ENCODE results near the gene TMEM161A. TPM values are rescaled to one million over a fixed set of nuclear protein-coding genes. Genes with fewer than 3 reads are reported as not detected.

TMEM161A gene
- total and polyA plus RNA-seq, 2 experiments from 2014 or later = 38.9 to 59.5 TPM

GRCh38 chr19:19120308-19121231 lies 17.7 kb downstream of the TMEM161A start:
- TF ChIP-seq CREB1 (CRISPR knock-in tag; IDR thresholded peaks at IDR 0.05; ENCODE audit: low read depth) (0 out of 2 replicates have a peak, but pooled peaks have one; percentile 10), POLR2AphosphoS5 (IDR thresholded peaks at IDR 0.05; ENCODE audit: low read depth) (peak; percentile 63; the same call in 1 of the 2 replicates), JUNB (IDR thresholded peaks at IDR 0.05; ENCODE audit: unreplicated experiment) (no peak), CTCF (conservative IDR thresholded peaks at IDR 0.05; ENCODE audit: low read depth in 2 of 2) (peak in 1 of 2 experiments; percentile 57; a peak in 3 of 4 replicates), ETS1 (IDR thresholded peaks at IDR 0.05) (peak; percentile 51)
- TF ChIP-seq, protein P1, sequence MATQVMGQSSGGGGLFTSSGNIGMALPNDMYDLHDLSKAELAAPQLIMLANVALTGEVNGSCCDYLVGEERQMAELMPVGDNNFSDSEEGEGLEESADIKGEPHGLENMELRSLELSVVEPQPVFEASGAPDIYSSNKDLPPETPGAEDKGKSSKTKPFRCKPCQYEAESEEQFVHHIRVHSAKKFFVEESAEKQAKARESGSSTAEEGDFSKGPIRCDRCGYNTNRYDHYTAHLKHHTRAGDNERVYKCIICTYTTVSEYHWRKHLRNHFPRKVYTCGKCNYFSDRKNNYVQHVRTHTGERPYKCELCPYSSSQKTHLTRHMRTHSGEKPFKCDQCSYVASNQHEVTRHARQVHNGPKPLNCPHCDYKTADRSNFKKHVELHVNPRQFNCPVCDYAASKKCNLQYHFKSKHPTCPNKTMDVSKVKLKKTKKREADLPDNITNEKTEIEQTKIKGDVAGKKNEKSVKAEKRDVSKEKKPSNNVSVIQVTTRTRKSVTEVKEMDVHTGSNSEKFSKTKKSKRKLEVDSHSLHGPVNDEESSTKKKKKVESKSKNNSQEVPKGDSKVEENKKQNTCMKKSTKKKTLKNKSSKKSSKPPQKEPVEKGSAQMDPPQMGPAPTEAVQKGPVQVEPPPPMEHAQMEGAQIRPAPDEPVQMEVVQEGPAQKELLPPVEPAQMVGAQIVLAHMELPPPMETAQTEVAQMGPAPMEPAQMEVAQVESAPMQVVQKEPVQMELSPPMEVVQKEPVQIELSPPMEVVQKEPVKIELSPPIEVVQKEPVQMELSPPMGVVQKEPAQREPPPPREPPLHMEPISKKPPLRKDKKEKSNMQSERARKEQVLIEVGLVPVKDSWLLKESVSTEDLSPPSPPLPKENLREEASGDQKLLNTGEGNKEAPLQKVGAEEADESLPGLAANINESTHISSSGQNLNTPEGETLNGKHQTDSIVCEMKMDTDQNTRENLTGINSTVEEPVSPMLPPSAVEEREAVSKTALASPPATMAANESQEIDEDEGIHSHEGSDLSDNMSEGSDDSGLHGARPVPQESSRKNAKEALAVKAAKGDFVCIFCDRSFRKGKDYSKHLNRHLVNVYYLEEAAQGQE (IDR thresholded peaks at IDR 0.05; ENCODE audit: unreplicated experiment) = no peak
- peak overlapping the region; percentile 66 for H3K4me3 Mint-ChIP-seq
- peak overlapping the region; percentile 44; the same call in 1 of the 2 replicates for H3K27ac Mint-ChIP-seq
- peaks cover 4% of the 10 kb centered on the region for H4K20me1 ChIP-seq (replicated peaks; ENCODE audit: insufficient read depth)
- no peaks in the 10 kb centered on the region for H3K9me2 ChIP-seq (ENCODE audit: insufficient read depth)
- peaks cover 13% of the 10 kb centered on the region for H3K9me3 Mint-ChIP-seq
- H3K79me2 ChIP-seq (replicated peaks; ENCODE audit: insufficient read depth) = no peaks in the 10 kb centered on the region
- H3K4me2 ChIP-seq = peak overlapping the region; percentile 94
- H3K4me1 ChIP-seq (ENCODE audit: insufficient read depth) = peaks cover 9% of the 10 kb centered on the region; the same call in 1 of the 2 replicates
- peak overlapping the region; percentile 66 for H3K27ac ChIP-seq (ENCODE audit: low read depth)
- peaks cover 35% of the 10 kb centered on the region for H3K36me3 Mint-ChIP-seq (ENCODE audit: low read depth)
- peaks cover 4% of the 10 kb centered on the region for H3K27me3 Mint-ChIP-seq (ENCODE audit: insufficient read depth, low read depth, poor library complexity)
- H3F3A ChIP-seq (replicated peaks; ENCODE audit: low read depth) = 0 out of 2 replicates have a peak, but pooled peaks cover 8% of the 10 kb centered on the region
- no peaks in the 10 kb centered on the region; the same call in 2 of the 3 replicates for H3K4me1 Mint-ChIP-seq
- no peaks in the 10 kb centered on the region for H3K27me3 ChIP-seq (ENCODE audit: insufficient read depth)
- DNase-seq (ENCODE audit: low spot score) (peak; percentile 99), ATAC-seq (peak; percentile 94)
- peak overlapping the region; percentile 95 for H2AFZ ChIP-seq
- peaks cover 9% of the 10 kb centered on the region; the same call in 1 of the 2 replicates for H3K36me3 ChIP-seq (ENCODE audit: insufficient read depth)
- peak overlapping the region; percentile 64 for H3K4me3 ChIP-seq

Measured in GM23338 (cell line).